ENCODE measurements around the gene ROCK2. TPM values are rescaled to one million over a fixed set of nuclear protein-coding genes. Genes with fewer than 3 reads are reported as not detected.

The ROCK2 gene
- polyA plus RNA-seq, 1 of the 3 experiments (the other 2 are of a cell fraction): 4.2 TPM

DNA sequence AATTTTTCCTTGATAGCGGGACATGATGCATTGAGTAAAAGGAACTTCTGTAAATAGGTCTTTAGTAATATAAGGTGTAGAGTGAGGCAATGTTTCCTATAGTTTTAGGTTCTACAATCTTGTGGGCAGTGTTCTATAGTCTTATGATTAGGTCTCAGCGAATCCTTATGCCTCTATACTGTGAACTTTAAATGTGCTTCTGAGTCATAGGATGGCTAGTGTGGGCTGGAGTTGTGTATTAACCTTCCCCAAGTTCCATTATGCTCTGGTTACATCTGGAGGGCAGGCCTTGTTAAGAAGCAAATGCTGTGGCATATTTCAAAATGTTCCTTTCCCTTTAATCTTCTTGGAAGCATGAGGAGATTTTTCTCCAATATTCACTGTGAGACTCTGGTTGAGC, 73.5 kb downstream of the ROCK2 start:
- H3K4me3 ChIP-seq (ENCODE audit: low read depth in 2 of 2, low read length in 1 of 2): no peak overlapping the region
- H3K9ac ChIP-seq: no peak overlapping the region
- H3K4me1 ChIP-seq (ENCODE audit: control insufficient read depth in 1 of 2, insufficient read depth in 2 of 2, low read depth in 1 of 2, low read length in 1 of 2): no peaks in the 10 kb centered on the region
- ChIA-PET CTCF (interaction anchor here (0.9 to 2.0 kb wide), 4 partner anchors 9 to 176 kb away, joined by 3 to 6 read pairs (median 3); no protein-coding TSS in a partner anchor), POLR2A (no interaction called here)
- H2AFZ ChIP-seq (ENCODE audit: low read depth): no peak overlapping the region
- TF ChIP-seq, protein P1, sequence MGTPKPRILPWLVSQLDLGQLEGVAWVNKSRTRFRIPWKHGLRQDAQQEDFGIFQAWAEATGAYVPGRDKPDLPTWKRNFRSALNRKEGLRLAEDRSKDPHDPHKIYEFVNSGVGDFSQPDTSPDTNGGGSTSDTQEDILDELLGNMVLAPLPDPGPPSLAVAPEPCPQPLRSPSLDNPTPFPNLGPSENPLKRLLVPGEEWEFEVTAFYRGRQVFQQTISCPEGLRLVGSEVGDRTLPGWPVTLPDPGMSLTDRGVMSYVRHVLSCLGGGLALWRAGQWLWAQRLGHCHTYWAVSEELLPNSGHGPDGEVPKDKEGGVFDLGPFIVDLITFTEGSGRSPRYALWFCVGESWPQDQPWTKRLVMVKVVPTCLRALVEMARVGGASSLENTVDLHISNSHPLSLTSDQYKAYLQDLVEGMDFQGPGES (IDR thresholded peaks at IDR 0.05; ENCODE audit: low read depth, low read length): no peak
- no peak for TF ChIP-seq SMC3 (IDR thresholded peaks at IDR 0.05; ENCODE audit: low read depth, low read length)
- no peak for TF ChIP-seq RCOR1 (IDR thresholded peaks at IDR 0.05; ENCODE audit: low read length)
- no peak for TF ChIP-seq RFX5 (IDR thresholded peaks at IDR 0.05; ENCODE audit: low read length)
- no peak for TF ChIP-seq EP300 (IDR thresholded peaks at IDR 0.05; ENCODE audit: borderline replicate concordance in 1 of 2, low read depth in 1 of 2, low read length in 1 of 2)
- TF ChIP-seq, protein P2, sequence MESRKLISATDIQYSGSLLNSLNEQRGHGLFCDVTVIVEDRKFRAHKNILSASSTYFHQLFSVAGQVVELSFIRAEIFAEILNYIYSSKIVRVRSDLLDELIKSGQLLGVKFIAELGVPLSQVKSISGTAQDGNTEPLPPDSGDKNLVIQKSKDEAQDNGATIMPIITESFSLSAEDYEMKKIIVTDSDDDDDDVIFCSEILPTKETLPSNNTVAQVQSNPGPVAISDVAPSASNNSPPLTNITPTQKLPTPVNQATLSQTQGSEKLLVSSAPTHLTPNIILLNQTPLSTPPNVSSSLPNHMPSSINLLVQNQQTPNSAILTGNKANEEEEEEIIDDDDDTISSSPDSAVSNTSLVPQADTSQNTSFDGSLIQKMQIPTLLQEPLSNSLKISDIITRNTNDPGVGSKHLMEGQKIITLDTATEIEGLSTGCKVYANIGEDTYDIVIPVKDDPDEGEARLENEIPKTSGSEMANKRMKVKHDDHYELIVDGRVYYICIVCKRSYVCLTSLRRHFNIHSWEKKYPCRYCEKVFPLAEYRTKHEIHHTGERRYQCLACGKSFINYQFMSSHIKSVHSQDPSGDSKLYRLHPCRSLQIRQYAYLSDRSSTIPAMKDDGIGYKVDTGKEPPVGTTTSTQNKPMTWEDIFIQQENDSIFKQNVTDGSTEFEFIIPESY (IDR thresholded peaks at IDR 0.05; ENCODE audit: borderline replicate concordance, low read depth): no peak
- TF ChIP-seq, protein P3, sequence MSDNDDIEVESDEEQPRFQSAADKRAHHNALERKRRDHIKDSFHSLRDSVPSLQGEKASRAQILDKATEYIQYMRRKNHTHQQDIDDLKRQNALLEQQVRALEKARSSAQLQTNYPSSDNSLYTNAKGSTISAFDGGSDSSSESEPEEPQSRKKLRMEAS (IDR thresholded peaks at IDR 0.05; ENCODE audit: low read depth): no peak
- no peak for TF ChIP-seq POLR2AphosphoS5 (IDR thresholded peaks at IDR 0.05; ENCODE audit: low read depth, low read length)
- H3K36me3 ChIP-seq (replicated peaks in 1 of 2; ENCODE audit: control insufficient read depth in 1 of 2, insufficient read depth in 2 of 2, low read length in 1 of 2): peaks cover 7 to 32% of the 10 kb centered on the region in 2 experiments
- H3K4me2 ChIP-seq: no peak overlapping the region
- peaks cover 16% of the 10 kb centered on the region; the same call in 1 of the 2 replicates for H4K20me1 ChIP-seq (ENCODE audit: insufficient read depth)
- 97% methylated on average over 2 of the region's 2 CpGs for WGBS (ENCODE audit: low lambda C conversion rate)
- H3K27me3 ChIP-seq (ENCODE audit: insufficient read depth): no peaks in the 10 kb centered on the region
- H3K27ac ChIP-seq (ENCODE audit: low read depth in 2 of 2, low read length in 1 of 2): no peak overlapping the region
- H3K9me3 ChIP-seq: no peaks in the 10 kb centered on the region
- peaks cover under 1% of the 10 kb centered on the region for H3F3A ChIP-seq (replicated peaks; ENCODE audit: insufficient read depth)
- no peaks in the 10 kb centered on the region for H3K9me2 ChIP-seq
- H3K79me2 ChIP-seq (ENCODE audit: insufficient read depth): peaks cover 82% of the 10 kb centered on the region
- no peak for DNase-seq

DNA sequence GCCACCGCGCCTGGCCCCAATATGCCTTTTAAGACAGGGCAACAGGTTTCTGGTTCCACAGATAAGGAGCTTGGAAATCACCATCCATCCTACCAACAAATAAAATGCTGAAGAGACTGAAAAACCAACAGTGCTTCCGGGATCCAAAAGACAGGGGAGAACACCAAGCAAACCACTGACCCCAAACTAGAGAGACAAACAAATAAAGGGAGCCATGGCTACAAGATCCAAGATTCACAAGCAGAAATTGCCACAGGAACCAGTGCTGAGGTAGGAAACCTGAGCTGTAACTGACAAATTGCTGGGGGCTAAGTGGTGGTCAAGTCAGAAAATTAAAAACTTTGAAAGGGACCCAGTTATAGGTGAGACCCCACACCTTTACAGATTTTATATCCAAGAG, 76.5 kb downstream of the ROCK2 start:
- no peaks in the 10 kb centered on the region for H3K9me2 ChIP-seq
- H3K4me2 ChIP-seq: no peak overlapping the region
- ChIA-PET CTCF (interaction anchor here (0.9 kb wide), 1 partner anchor 23 kb away, joined by 3 read pairs; no protein-coding TSS in a partner anchor), POLR2A (no interaction called here)
- H3K27ac ChIP-seq (ENCODE audit: low read depth in 2 of 2, low read length in 1 of 2): no peak overlapping the region
- H3K27me3 ChIP-seq (ENCODE audit: insufficient read depth): no peaks in the 10 kb centered on the region
- no peaks in the 10 kb centered on the region for H3K4me1 ChIP-seq (ENCODE audit: control insufficient read depth in 1 of 2, insufficient read depth in 2 of 2, low read depth in 1 of 2, low read length in 1 of 2)
- no peaks in the 10 kb centered on the region for H3K9me3 ChIP-seq
- H3K79me2 ChIP-seq (ENCODE audit: insufficient read depth): peaks cover 79% of the 10 kb centered on the region
- no peaks in the 10 kb centered on the region for H3F3A ChIP-seq (replicated peaks; ENCODE audit: insufficient read depth)
- no peak overlapping the region for H3K9ac ChIP-seq
- peaks cover 13% of the 10 kb centered on the region; the same call in 1 of the 2 replicates for H4K20me1 ChIP-seq (ENCODE audit: insufficient read depth)
- H3K4me3 ChIP-seq (ENCODE audit: low read depth in 2 of 2, low read length in 1 of 2): no peak overlapping the region
- WGBS (ENCODE audit: low lambda C conversion rate): 99% methylated on average over 3 of the region's 3 CpGs
- TF ChIP-seq ELF1 (IDR thresholded peaks at IDR 0.05) (no peak), FOXJ3 (CRISPR knock-in tag; IDR thresholded peaks at IDR 0.05) (no peak), RCOR1 (IDR thresholded peaks at IDR 0.05; ENCODE audit: low read length) (no peak), EP300 (IDR thresholded peaks at IDR 0.05; ENCODE audit: borderline replicate concordance in 1 of 2, low read depth in 1 of 2, low read length in 1 of 2) (no peak), SIN3A (IDR thresholded peaks at IDR 0.05; ENCODE audit: borderline replicate concordance, low read depth, low read length) (no peak), MXI1 (IDR thresholded peaks at IDR 0.05; ENCODE audit: low read depth, low read length) (no peak), RXRA (IDR thresholded peaks at IDR 0.05; ENCODE audit: borderline replicate concordance, low read depth) (no peak), NRF1 (IDR thresholded peaks at IDR 0.05; ENCODE audit: low read depth, low read length) (no peak)
- TF ChIP-seq, protein P4, sequence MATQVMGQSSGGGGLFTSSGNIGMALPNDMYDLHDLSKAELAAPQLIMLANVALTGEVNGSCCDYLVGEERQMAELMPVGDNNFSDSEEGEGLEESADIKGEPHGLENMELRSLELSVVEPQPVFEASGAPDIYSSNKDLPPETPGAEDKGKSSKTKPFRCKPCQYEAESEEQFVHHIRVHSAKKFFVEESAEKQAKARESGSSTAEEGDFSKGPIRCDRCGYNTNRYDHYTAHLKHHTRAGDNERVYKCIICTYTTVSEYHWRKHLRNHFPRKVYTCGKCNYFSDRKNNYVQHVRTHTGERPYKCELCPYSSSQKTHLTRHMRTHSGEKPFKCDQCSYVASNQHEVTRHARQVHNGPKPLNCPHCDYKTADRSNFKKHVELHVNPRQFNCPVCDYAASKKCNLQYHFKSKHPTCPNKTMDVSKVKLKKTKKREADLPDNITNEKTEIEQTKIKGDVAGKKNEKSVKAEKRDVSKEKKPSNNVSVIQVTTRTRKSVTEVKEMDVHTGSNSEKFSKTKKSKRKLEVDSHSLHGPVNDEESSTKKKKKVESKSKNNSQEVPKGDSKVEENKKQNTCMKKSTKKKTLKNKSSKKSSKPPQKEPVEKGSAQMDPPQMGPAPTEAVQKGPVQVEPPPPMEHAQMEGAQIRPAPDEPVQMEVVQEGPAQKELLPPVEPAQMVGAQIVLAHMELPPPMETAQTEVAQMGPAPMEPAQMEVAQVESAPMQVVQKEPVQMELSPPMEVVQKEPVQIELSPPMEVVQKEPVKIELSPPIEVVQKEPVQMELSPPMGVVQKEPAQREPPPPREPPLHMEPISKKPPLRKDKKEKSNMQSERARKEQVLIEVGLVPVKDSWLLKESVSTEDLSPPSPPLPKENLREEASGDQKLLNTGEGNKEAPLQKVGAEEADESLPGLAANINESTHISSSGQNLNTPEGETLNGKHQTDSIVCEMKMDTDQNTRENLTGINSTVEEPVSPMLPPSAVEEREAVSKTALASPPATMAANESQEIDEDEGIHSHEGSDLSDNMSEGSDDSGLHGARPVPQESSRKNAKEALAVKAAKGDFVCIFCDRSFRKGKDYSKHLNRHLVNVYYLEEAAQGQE (IDR thresholded peaks at IDR 0.05; ENCODE audit: low read depth, low read length): no peak
- TF ChIP-seq, protein P3 (IDR thresholded peaks at IDR 0.05; ENCODE audit: low read depth): no peak
- TF ChIP-seq, protein P1 (IDR thresholded peaks at IDR 0.05; ENCODE audit: low read depth, low read length): no peak
- no peak overlapping the region for H2AFZ ChIP-seq (ENCODE audit: low read depth)
- H3K36me3 ChIP-seq (replicated peaks in 1 of 2; ENCODE audit: control insufficient read depth in 1 of 2, insufficient read depth in 2 of 2, low read length in 1 of 2): peaks cover 9 to 24% of the 10 kb centered on the region in 2 experiments
- DNase-seq: no peak

Data from SK-N-SH (cell line).